Endodermal cell (in vitro differentiated cells): Measurements from ENCODE around the gene C1orf141. TPM values are rescaled to one million over a fixed set of nuclear protein-coding genes. Genes with fewer than 3 reads are reported as not detected.

ENCODE experiments used
- DNase-seq: peaks from one replicate; pipeline ENCODE4 v3.0.0-alpha.2; 2017
- H3K27ac ChIP-seq: 2 replicates; pipeline ENCODE4 v1.5.1; 2013; ENCODE audit warnings: mild to moderate bottlenecking, low read depth, low read length, moderate library complexity
- H3K27me3 ChIP-seq: 2 replicates; pipeline ENCODE4 v1.6.1; 2013; ENCODE audit warnings: mild to moderate bottlenecking, low read length, moderate library complexity; ENCODE audit not compliant: insufficient read depth, control insufficient read depth, poor library complexity, severe bottlenecking
- H3K36me3 ChIP-seq: 2 replicates; pipeline ENCODE4 v1.7.0; 2013; ENCODE audit warnings: mild to moderate bottlenecking, low read length, moderate library complexity; ENCODE audit not compliant: control insufficient read depth, insufficient read depth
- H3K4me1 ChIP-seq: one replicate; pipeline ENCODE4 v1.7.0; 2013; ENCODE audit warnings: low read length; ENCODE audit not compliant: control insufficient read depth, insufficient read depth
- H3K4me3 ChIP-seq: 2 replicates; pipeline ENCODE4 v1.5.1; 2013; ENCODE audit warnings: mild to moderate bottlenecking, low read length, moderate library complexity
- H3K9ac ChIP-seq: 2 replicates; pipeline ENCODE4 v1.6.1; 2013; ENCODE audit warnings: mild to moderate bottlenecking, low read length, moderate library complexity; ENCODE audit not compliant: poor library complexity, severe bottlenecking; ENCODE audit errors: extremely low read depth
- H3K9me3 ChIP-seq: 2 replicates; pipeline ENCODE4 v1.6.1; 2013; ENCODE audit warnings: mild to moderate bottlenecking, low read length, moderate library complexity; ENCODE audit not compliant: control insufficient read depth
- H3K27ac Mint-ChIP-seq: 2 replicates; pipeline ENCODE4 v1.8.0; 2020; ENCODE audit warnings: mixed read lengths
- H3K27me3 Mint-ChIP-seq: 2 replicates; pipeline ENCODE4 v1.8.0; 2021; ENCODE audit warnings: mild to moderate bottlenecking, mixed read lengths; ENCODE audit not compliant: insufficient read depth
- H3K36me3 Mint-ChIP-seq: 2 replicates; pipeline ENCODE4 v1.8.0; 2020; ENCODE audit warnings: low read depth, mixed read lengths
- H3K4me1 Mint-ChIP-seq: 2 replicates; pipeline ENCODE4 v1.8.0; 2020; ENCODE audit warnings: mixed read lengths
- H3K4me3 Mint-ChIP-seq: 2 replicates; pipeline ENCODE4 v1.8.0; 2020; ENCODE audit warnings: mild to moderate bottlenecking, moderate library complexity, mixed read lengths
- H3K9me3 Mint-ChIP-seq: 2 replicates; pipeline ENCODE4 v1.8.0; 2020; ENCODE audit warnings: mild to moderate bottlenecking, mixed read lengths
- WGBS, 2 experiments: methylation state at CpG; one replicate each; pipeline versions ENCODE4 v1.1.5 to v1.1.7; 2013; ENCODE audit warnings: missing lambda C conversion rate in 2 of 2, mixed read lengths in 1 of 2; ENCODE audit not compliant: insufficient coverage in 1 of 2, insufficient read length in 1 of 2; 5-methylcytosine and 5-hydroxymethylcytosine counted together
- total RNA-seq, 2 donors: library from RNA; stranded (reverse); fragmentation: NEBNext Ultra II Directional in 1 of 2; extraction: Animal tissue kit (Norgen Biotek cat#: 25700) in 1 of 2; gene quantifications; 2 replicates in 1 of 2; 3 replicates in 1 of 2; pipeline ENCODE4 v1.2.1, GENCODE V29; 2021
- TF ChIP-seq, protein P1 (sequence below): fragments of 200-600 bp; sonication (generic); conservative IDR thresholded peaks from 2 replicates; pipeline ENCODE4 v1.5.0; 2021; ENCODE audit warnings: antibody characterized with exemption, mild to moderate bottlenecking

Gene C1orf141
- total RNA-seq, 2 donors from 2014 or later: not detected

DNA sequence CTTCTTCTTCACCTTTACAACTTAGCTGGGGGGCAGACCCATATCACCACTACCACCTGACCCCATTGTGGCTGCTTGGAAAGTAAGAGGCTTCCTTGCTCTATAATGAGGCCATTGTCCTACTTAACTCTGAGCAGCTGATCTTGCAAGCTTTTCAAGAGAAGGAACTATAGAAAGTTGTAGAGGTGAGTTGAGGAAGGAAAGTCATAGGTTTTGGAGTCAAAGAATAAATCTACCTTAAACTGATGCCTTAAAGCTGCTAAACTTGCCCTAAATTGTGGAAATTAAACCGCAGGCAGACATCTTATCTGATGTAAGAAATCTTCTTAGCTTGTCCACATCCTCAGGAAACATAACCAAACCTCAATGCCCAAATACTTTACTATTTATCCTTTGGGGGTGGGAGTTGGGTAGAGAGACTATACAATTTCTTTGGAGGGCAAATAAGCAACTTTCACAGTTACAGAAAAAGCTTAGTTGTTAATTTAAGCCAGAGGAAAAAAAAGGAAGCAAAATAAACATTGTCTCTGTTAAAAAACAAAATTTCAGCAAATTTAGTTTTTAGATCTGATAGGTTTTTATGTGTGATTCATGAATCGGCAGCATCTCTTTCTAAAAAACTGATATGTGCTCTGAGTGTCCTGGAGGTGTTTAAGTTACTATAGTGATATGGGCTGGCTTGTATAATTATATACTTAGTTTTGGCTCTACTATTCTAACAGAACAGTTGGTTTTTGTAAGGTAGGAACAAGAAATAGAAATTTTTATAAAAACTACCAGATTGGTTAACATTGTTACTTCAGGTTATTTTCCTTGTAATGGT is 36.2 kb upstream of the C1orf141 start:
- no peak overlapping the region for H3K4me3 Mint-ChIP-seq
- Histone ChIP-seq H3K27me3 (no peaks in the 10 kb centered on the region), H3K9me3 (no peaks in the 10 kb centered on the region), H3K4me1 (no peaks in the 10 kb centered on the region), H3K4me3 (no peak overlapping the region), H3K27ac (no peak overlapping the region), H3K36me3 (no peaks in the 10 kb centered on the region), H3K9ac (no peak overlapping the region)
- no peaks in the 10 kb centered on the region for H3K9me3 Mint-ChIP-seq
- no peak overlapping the region for H3K27ac Mint-ChIP-seq
- DNase-seq: no peak
- TF ChIP-seq, protein P1, sequence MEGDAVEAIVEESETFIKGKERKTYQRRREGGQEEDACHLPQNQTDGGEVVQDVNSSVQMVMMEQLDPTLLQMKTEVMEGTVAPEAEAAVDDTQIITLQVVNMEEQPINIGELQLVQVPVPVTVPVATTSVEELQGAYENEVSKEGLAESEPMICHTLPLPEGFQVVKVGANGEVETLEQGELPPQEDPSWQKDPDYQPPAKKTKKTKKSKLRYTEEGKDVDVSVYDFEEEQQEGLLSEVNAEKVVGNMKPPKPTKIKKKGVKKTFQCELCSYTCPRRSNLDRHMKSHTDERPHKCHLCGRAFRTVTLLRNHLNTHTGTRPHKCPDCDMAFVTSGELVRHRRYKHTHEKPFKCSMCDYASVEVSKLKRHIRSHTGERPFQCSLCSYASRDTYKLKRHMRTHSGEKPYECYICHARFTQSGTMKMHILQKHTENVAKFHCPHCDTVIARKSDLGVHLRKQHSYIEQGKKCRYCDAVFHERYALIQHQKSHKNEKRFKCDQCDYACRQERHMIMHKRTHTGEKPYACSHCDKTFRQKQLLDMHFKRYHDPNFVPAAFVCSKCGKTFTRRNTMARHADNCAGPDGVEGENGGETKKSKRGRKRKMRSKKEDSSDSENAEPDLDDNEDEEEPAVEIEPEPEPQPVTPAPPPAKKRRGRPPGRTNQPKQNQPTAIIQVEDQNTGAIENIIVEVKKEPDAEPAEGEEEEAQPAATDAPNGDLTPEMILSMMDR: no peak
- no peaks in the 10 kb centered on the region for H3K36me3 Mint-ChIP-seq
- no peaks in the 10 kb centered on the region for H3K27me3 Mint-ChIP-seq
- 86 to 96% methylated on average over 1 to 2 of the region's 2 CpGs for WGBS, 2 experiments
- peaks cover 3% of the 10 kb centered on the region for H3K4me1 Mint-ChIP-seq

DNA sequence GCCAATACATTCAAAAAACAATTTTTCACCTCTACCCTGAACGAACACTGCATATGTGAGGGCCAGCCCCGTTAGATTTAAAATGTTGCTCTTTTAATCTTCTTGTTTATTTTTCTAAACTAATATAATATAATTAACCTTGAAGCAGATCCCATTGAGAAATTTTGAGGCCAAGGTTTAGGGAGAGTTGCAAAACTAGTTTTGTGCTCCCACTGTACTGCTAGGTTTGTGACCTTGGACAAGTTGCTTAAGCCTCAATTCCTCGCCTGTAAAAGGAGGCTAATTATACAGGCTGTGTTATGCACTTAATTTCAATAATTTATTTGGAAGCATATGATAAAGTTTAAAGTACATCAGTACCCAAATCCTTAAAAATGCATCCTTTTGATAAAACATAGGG is 35.2 kb upstream of the C1orf141 start:
- Histone ChIP-seq H3K9me3 (no peaks in the 10 kb centered on the region), H3K4me3 (no peak overlapping the region), H3K27me3 (no peaks in the 10 kb centered on the region), H3K27ac (no peak overlapping the region), H3K4me1 (no peaks in the 10 kb centered on the region), H3K9ac (no peak overlapping the region), H3K36me3 (no peaks in the 10 kb centered on the region)
- peaks cover 3% of the 10 kb centered on the region for H3K4me1 Mint-ChIP-seq
- WGBS, 2 experiments: 95% methylated on average over 3 of the region's 3 CpGs; no CpG with 5 or more reads in 1 of the 2 experiments
- DNase-seq: no peak
- H3K27me3 Mint-ChIP-seq: no peaks in the 10 kb centered on the region
- H3K9me3 Mint-ChIP-seq: no peaks in the 10 kb centered on the region
- TF ChIP-seq, protein P1: no peak
- no peak overlapping the region for H3K27ac Mint-ChIP-seq
- no peak overlapping the region for H3K4me3 Mint-ChIP-seq
- H3K36me3 Mint-ChIP-seq: no peaks in the 10 kb centered on the region

DNA sequence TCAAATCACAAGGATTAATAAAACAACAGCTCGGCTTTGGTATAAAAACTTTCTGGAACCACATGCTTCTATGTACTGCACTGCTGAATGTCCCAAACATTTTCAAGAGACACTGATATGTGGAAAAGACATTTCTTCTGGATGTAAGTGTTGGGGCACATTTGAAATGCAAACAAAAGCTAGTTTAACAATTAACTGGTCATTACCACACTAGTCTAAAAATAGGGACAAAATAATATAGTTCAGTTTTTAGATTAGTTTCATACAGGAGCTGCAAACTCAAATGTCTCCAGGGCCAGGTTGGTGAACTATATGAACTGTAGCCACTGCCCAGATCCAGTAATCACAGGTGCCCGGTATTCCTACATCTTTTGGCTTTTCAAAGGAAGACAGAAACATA is 34.7 kb upstream of the C1orf141 start:
- H3K9me3 Mint-ChIP-seq: no peaks in the 10 kb centered on the region
- no peak overlapping the region for H3K27ac Mint-ChIP-seq
- TF ChIP-seq, protein P1: no peak
- Histone ChIP-seq H3K9ac (no peak overlapping the region), H3K4me1 (no peaks in the 10 kb centered on the region), H3K27me3 (no peaks in the 10 kb centered on the region), H3K4me3 (no peak overlapping the region), H3K9me3 (no peaks in the 10 kb centered on the region), H3K36me3 (no peaks in the 10 kb centered on the region), H3K27ac (no peak overlapping the region)
- H3K36me3 Mint-ChIP-seq: no peaks in the 10 kb centered on the region
- no peak overlapping the region for H3K4me3 Mint-ChIP-seq
- no peak for DNase-seq
- 88% methylated on average over 2 of the region's 2 CpGs; no CpG with 5 or more reads in 1 of the 2 experiments for WGBS, 2 experiments
- no peaks in the 10 kb centered on the region for H3K27me3 Mint-ChIP-seq
- H3K4me1 Mint-ChIP-seq: peaks cover 3% of the 10 kb centered on the region
